GM10847 (cell line): ENCODE data around the gene AHRR.
A peak's percentile ranks its signal among the peaks of the same experiment; 100 is the strongest.

Source experiments
- POLR2A ChIP-seq: IDR thresholded peaks from 2 replicates; pipeline ENCODE4 v1.6.1; 2011; ENCODE audit not compliant: insufficient read length; ENCODE audit errors: extremely low read depth

AHRR gene

DNA sequence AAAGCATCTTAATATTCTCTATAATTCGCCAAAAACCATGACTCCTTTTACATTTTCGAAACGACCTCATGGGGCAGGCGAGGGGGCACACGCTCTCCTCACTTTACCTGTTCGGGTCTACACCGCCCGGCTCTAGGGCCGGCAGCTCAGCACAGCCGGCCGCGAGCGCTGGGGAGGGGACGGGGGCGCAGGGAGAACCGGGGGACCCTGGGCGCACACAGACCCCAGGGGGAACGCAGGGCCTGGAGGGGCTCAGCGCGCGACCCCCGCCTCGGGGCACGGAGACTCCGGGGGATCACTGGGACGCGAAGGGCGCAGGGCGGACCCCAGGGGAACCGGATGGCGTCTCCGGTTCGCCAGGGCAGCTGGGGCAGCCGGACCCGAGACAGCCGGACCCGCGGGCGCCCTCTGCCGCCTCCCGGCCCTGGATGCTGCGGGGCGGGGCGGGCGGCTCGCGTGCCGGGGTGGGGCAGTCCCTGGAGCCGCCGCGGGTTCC lies at the start of gene AHRR:
Gene AHRR (plus strand): TSS at position 485 of the 496 bp plus-strand sequence. CDS start 22,189 bp downstream, outside the sequence.
- peak; percentile 23 for TF ChIP-seq POLR2A

DNA sequence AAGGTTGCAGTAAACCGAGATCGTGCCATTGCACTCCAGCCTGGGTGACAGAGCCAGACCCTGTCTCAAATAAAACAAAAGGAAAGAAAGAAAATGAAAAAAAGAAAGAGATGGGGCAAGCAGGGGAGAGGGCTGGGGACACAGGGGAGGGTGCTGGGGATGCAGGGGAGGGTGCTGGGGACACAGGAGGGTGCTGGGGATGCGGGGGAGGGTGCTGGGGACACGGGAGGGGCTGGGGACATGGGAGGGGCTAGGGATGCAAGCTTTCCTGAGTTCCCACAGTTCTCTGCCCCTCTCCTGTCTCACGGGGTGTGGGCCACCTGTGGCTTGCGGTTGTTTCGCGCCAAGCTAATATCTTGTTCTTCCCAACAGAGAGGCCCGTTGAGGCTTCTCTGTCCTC lies 42.9 kb upstream of the AHRR start:
- no peak for TF ChIP-seq POLR2A

DNA sequence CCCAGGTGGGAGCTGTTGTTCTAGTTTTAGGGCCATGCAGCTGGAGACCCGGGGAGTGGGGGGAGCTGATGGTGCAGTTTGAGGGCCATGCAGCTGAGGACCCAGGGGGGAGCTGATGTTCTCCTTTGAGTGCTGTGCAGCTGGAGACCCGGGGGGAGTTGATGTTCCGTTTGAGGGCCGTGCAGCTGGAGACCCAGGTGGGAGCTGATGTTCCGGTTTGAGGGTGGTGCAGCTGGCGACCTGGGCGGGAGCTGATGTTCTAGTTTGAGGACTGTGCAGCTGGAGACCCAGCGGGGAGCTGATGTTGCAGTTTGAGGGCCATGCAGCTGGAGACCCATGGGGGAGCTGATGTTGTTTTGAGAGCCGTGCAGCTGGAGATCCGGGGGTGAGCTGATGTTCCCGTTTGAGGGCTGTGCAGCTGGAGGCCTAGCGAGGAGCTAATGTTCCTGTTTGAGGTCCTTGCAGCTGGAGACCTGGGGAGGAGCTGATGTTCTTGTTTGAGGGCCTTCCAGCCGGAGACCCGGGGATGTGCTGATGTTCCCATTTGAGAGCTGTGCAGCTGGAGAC lies 35.4 kb upstream of the AHRR start:
- no peak for TF ChIP-seq POLR2A

DNA sequence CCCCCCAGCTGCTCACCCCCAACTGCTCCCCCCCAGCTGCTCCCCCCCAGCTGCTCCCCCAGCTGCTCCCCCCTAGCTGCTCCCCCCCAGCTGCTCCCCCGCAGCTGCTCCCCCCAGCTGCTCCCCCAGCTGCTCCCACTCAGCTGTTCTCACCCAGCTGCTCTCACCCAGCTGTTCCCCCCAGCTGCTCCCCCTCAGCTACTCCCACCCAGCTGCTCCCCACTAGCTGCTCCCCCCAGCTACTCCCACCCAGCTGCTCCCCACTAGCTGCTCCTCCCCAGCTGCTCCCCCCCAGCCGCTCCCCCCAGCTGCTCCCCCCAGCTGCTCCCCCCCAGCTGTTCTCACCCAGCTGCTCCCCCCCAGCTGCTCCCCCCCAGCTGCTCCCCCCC lies 22.8 kb upstream of the AHRR start:
- no peak for TF ChIP-seq POLR2A

DNA sequence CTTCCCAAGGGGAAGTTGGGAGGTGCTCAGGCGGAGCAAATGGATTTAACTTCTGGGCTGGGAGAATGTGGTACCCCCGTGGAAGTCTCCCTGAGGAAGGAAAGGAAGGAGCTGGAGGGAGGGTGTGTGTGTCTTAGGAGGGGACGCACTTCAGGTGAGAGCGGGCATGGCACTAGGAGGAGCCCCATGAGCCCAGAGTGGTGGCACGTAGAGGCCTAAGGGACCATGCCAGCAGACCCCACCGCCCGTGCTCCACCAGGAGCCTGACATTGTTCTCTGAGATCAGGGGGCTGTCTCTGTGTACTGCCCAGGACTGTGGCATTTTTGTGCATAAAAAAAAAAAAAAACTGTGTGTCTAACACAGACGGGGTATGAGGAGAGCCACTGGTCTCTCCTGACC lies 18.5 kb upstream of the AHRR start:
- no peak for TF ChIP-seq POLR2A

DNA sequence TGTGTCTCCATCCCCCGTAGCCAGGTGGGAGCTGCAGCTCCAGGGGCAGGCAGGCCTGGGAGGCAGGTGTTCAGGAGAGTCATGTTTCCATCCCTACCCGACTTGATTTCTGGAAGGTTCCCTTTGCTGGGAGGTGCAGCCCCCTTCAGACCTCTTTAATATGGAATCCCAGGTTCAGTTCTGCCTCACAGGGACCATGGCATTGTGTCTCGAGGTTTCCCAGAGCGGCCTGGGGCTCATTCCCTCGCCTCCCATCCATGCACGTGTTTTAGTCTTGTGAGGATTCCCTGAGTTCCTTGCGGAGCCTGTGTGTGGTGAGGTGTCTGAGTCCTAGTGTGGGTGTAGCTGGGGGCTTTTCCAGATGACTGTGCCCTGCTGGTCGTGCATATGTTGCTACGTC lies 16.5 kb upstream of the AHRR start:
- TF ChIP-seq POLR2A, result no peak

DNA sequence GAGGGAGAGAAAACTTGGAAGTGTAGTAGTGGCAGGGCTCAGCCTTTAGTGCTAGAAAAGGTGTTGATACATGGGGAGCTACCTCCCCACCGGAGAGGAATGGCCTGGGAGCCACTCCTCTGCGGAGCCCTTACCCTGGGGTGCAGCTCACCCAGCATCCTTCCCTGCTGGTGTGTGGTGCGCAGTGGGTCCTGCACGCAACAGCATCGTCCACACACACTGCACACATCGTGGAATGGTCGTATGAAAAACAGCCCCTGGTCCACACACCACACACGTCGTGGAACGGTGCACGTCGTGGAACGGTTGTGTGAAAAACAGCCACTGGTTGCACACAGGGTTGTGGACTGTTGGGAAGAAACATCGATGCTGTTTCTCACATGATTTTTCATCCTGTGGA lies 16.1 kb upstream of the AHRR start:
- TF ChIP-seq POLR2A, result no peak

DNA sequence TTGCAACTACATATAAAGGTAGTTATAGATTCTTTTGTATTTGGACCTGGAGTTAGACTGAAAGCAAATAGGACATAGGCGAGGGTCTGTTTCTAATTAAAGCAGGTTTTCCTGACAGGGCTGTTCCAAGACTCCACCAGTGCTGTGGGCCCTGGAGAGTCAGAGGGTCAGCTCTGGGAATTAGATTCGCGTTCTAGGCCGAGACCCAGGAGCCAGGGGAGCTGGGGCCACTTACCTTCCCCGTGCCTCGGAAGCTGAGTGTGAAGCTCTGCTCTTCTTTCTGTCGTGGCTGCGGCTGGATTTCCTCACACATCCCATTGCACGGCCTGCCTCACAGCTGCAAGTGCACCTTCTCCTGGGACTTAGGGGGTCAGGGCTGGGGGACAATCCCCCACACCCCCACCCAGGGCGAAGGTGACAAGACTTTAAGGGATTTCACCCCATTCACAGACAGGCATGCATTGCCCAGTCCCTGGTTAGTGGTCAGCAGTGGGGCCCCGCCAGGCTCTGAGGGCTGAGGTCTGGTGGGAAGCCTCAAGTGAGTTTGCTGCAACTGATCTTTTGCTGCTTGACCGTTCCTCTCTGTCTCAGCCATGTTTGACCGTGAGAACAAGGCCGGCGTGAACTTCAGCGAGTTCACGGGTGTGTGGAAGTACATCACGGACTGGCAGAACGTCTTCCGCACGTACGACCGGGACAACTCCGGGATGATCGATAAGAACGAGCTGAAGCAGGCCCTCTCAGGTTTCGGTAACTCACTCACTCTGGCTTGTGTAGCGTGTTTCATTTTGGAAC lies 15.3 kb upstream of the AHRR start:
- no peak for TF ChIP-seq POLR2A

DNA sequence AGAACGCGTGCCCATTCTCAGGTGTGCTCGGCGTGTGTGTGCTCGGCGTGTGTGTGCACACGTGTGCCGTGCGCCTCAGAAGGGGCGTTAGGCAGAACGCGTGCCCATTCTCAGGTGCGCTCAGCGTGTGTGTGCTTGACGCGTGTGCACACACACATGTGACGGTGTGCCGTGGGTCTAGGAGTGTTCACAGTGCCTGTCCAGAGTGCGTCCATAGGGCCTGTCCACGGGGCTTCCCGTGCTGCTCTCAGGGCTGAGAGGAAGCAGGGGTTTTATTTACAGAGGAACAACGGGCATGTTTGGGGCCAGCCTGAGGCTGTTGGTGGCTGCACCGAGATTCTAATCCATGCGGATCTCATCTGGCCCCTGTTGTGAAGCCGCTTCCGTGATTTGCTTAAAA lies 14.2 kb upstream of the AHRR start:
- no peak for TF ChIP-seq POLR2A

DNA sequence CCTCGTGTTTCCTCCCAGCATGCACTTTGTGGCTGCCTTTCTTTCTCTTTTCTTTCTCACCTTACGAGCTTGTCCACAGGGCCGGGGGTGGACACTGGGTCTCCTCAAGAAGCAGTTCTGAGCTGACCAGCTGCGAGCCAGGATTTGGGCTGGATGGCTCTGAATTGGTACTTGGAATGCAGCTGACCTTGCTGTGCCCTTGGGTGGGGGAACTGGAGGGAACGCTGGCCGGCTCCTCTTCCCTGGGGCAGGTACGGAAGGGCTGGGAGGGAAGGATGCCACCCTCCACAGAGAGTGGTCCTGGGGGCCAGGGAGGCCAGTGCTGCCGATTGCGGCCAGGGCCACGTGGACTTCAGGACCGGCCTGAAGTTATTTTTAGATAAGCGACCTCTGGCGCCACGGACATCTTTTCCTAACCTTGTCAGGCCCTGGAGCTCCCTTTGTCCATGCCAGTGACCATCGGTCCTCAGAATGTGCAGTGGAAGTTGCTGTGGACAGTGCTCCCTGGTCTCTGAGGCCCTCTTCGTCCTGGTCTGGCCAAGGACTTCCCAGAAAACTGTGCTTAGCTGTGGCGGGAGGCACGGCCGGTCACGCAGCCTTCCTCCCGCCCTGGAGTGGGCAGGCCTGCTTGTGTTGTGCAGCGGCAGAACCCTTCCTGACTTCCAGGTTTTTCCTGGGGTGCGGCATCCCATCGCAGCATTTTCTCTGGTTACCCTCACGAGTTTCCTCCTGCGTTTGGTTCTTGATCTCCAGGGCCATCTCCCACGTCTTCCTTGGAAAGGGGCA lies 13.5 kb upstream of the AHRR start:
- TF ChIP-seq POLR2A, result no peak

DNA sequence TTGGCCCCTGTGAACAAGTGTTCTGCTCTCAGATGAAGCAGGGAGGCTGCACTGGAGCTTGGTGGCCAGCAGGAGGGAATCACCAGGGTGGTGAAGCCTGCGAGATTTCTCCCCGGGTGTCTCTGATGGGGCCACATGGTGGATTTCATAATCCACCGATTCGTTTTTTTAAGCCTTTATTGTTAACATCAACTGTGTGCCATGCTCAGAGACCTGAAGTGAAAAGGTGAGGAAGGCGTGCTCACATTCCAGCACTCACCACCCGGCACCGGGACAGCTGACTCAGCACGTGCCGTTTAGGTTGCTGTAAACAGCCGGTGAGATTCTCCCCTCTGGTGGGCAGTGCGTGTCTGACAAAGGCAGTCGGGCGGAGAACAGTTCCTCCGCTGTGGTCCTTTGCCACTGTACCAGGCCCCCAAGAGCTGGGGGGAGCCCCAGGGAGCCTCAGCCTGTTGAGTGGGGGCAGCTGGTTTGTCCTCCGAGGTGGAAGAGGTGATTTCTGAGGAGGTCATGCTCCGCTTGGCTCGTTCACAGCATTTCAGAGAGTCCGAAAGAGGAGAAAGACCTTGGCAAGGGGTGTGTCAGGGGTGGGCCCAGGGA lies 12.7 kb upstream of the AHRR start:
- TF ChIP-seq POLR2A, result no peak

DNA sequence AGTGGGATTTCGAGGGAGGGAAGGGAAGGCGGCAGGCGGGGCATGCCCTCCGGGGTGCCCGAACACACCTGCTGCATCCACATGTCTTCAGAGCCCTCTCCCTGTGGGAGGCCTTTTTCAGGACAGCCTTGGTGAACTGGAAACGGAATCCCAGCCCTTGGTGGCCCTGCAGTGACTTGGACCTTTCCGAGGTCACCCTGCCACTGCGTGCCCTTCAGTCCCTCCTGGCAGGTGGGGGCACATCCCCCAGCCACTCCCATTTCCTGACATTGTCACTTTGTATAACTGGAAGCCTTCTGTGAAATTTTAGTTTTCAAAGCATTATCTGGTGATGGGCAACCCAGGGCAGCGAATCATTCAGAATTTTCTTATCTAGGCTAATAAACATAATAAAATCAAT lies 11.0 kb upstream of the AHRR start:
- no peak for TF ChIP-seq POLR2A

DNA sequence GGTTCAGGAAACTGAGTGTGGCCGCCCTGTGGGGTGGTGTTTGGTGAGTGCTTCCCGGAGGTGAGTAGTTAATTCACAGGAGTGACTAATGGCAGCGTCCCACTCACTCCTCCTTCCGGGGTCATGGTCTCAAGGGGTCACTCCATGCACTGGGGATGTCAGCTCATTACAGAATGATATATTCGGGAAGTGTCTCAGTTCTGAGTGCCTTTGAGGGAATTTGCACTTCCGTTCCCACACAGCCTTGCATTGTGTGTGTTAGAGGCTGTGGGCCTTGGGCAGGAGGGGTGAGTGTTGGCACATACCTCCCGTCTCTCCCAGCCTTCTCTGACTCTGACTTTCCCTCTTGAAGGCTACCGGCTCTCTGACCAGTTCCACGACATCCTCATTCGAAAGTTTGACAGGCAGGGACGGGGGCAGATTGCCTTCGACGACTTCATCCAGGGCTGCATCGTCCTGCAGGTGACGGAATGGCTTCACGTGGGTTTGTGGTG lies 10.5 kb upstream of the AHRR start:
- TF ChIP-seq POLR2A, result no peak

DNA sequence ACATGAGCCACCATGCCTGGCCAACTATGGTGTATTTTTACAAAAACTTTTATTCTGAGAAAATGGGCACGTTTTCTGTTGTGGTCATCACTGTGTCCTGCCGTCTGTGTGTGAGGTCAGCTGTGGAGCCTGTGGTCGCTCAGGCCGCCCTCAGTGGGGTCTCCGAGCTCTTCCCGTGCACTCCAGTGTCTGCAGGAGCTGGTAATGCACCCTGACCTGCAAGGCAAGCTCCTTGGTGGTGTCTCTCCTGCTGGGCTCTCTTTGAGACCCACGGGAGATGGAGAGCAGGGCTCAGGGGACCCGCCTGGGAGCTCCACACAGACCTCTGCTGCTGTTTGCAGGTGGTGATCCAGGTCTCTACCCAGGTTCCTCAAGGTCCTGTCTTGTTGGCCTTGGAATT lies 9.6 kb upstream of the AHRR start:
- TF ChIP-seq POLR2A, result no peak

DNA sequence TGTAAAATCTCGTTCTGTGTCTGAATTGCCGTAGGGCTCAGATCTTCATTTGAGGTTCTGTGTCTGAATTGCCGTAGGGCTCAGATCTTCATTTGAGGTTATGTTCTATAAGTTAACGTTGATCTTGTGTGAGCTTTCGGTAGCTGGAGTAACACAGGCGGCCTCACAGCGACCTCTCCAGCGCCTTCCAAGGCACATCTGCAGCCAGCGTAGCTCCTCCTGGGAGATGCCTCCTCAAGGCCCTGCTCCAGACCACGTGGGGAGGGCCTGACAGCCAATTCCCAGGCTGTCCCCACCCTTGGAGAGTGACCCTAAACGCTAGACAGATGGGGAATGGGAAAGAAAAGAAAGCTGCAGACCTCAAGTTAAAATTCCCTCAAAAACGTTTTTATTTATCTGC lies 8.7 kb upstream of the AHRR start:
- no peak for TF ChIP-seq POLR2A
